ENCODE results near the gene WWOX.

The WWOX gene

DNA sequence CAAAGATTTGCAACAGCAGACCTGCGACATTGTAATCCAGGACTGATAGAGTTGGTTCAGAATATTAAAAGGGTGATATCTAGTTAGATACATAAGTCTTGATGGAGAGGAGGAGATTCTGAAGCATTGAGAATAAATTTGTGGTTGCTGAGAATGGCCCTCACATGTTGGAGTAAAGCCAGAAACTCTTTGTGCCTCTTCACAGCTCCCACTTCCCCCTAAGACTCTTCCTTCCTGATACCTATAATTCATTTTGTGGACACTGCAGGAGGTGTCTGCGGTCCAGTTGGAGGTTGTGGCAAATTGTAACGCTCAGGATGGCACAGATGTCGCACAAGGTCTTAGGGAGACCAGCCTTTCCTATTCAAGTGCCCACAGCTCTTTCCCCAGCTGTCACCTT lies 17.5 kb downstream of the WWOX start:
- in situ Hi-C loops (cut with HindIII; ENCODE audit: low pct_unique_long_range_greater_than_20kb, low sequenced_read_pairs): no loop called here
- no peak for TF ChIP-seq JUND (IDR thresholded peaks at IDR 0.05; ENCODE audit: low read depth)
- no peak for DNase-seq (ENCODE audit: low read depth in 1 of 2, low spot score in 1 of 2)

GRCh38 chr16:78117391-78117790 lies 17.9 kb downstream of the WWOX start:
- in situ Hi-C loops (cut with HindIII; ENCODE audit: low pct_unique_long_range_greater_than_20kb, low sequenced_read_pairs): no loop called here
- DNase-seq (ENCODE audit: low read depth in 1 of 2, low spot score in 1 of 2): no peak
- no peak for TF ChIP-seq JUND (IDR thresholded peaks at IDR 0.05; ENCODE audit: low read depth)

DNA sequence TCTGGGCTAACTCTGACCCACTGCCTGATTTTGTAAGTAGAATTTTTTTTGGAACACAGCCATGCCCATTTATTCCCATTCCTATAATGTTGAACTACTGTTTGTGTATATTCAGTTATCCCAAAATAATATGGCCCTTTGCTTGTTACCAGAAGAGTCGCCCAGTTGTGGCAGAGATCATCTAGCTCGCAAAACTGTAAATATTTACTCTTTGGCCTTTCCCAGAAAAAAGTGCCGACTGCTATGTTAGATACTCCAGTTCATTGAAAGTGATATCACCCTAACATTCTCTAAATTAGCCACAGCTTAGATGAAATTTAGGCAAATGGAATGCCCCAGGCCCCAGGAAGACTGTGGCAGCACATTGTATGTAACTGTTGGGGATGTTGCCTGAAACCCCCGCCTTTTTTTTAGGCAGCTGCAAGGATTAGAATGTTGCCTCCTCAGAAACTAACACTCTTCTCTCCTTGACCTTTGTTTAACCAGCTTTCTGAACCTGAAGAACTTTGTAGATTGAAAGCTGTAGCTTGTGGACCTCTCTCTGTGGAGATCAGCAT lies 19.1 kb downstream of the WWOX start:
- DNase-seq (ENCODE audit: low read depth in 1 of 2, low spot score in 1 of 2): no peak
- in situ Hi-C loops (cut with HindIII; ENCODE audit: low pct_unique_long_range_greater_than_20kb, low sequenced_read_pairs): no loop called here
- no peak for TF ChIP-seq JUND (IDR thresholded peaks at IDR 0.05; ENCODE audit: low read depth)

GRCh38 chr16:78122774-78123315 lies 23.4 kb downstream of the WWOX start:
- peak; percentile 14 to 81 for DNase-seq (ENCODE audit: low read depth in 1 of 2, low spot score in 1 of 2)
- in situ Hi-C loops (cut with HindIII; ENCODE audit: low pct_unique_long_range_greater_than_20kb, low sequenced_read_pairs): no loop called here
- TF ChIP-seq JUND (IDR thresholded peaks at IDR 0.05; ENCODE audit: low read depth): no peak

DNA sequence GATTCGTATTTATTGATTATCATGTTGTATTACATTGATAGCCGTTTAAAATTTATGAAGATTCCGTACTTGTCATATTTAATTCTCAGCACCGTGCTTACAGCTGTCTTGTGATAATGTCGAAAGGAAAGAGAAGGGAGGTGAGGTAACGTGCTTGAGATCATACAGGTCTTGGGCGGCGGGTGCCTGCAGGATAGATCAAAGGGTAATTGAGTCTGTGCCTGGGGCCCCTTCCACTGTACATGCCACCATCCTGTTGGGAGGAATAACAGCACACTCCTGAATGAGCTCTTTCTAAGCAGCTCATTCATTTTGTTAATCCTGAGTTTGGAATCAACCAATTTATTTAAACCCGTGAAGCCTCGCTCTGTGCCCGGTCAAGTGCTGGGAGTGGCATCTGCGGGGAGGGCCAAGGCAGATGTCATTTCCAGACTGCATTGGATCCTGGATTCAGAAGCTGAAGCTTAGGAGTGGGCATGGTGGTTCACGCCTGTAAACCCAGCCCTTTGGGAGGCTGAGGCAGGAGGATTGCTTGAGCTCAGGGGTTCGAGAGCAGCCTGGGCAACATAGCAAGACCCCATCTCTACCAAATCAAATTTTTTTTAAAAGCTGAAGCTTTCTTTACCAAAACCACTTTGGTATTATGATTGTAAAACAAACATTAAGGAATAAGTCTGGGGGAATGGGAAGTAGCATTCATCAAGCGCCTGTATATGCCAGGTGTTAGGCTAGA lies 25.8 kb downstream of the WWOX start:
- in situ Hi-C loops (cut with HindIII; ENCODE audit: low pct_unique_long_range_greater_than_20kb, low sequenced_read_pairs): no loop called here
- TF ChIP-seq JUND (IDR thresholded peaks at IDR 0.05; ENCODE audit: low read depth): no peak
- DNase-seq (ENCODE audit: low read depth in 1 of 2, low spot score in 1 of 2): no peak

DNA sequence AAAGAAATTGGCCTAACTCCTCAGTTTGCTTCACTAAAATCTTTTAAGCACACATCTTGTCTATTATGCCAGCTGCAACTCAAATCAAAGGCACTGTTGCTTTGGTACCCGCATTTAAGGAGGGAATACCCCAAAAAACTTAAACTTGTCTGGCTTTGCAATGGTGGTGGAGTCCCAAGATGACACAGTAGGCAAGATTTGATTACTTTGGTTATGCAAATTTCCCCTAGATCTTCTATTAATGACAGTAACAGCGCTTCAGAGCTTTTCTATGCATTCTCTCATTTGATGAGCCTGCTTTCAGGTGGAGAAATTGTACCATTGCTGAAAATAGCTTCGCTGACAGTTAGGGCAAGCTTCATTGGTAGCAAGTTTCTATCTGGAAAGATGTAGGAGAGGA lies 27.2 kb downstream of the WWOX start:
- no peak for TF ChIP-seq JUND (IDR thresholded peaks at IDR 0.05; ENCODE audit: low read depth)
- in situ Hi-C loops (cut with HindIII; ENCODE audit: low pct_unique_long_range_greater_than_20kb, low sequenced_read_pairs): no loop called here
- no peak for DNase-seq (ENCODE audit: low read depth in 1 of 2, low spot score in 1 of 2)

DNA sequence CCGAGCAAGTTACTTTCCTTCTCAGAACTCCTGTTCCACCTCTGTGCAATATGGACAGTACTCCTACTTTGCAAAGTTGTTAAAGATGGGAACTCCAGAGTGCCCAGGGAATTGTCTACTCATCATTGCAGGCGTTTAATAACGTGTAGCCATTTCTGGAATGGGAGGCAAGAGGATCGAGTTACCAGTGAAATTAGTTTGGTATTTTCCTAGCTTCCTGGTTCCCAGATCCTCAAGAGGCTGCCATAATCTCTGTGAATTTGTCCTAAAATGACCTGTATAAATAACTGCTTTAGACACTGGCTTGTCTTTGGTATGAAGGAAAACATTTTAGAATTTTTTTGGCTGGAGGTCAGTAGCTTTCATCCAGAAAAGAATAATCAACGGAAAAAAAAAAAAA lies 27.7 kb downstream of the WWOX start:
- peak in 1 of 2 experiments; percentile 24 for DNase-seq (ENCODE audit: low read depth in 1 of 2, low spot score in 1 of 2)
- TF ChIP-seq JUND (IDR thresholded peaks at IDR 0.05; ENCODE audit: low read depth): no peak
- in situ Hi-C loops (cut with HindIII; ENCODE audit: low pct_unique_long_range_greater_than_20kb, low sequenced_read_pairs): no loop called here

- TF ChIP-seq JUND (IDR thresholded peaks at IDR 0.05; ENCODE audit: low read depth): no peak
- in situ Hi-C loops (cut with HindIII; ENCODE audit: low pct_unique_long_range_greater_than_20kb, low sequenced_read_pairs): no loop called here
- DNase-seq (ENCODE audit: low read depth in 1 of 2, low spot score in 1 of 2): no peak
Observed at GRCh38 chr16:78128913-78129312, 29.5 kb downstream of the WWOX start.

DNA sequence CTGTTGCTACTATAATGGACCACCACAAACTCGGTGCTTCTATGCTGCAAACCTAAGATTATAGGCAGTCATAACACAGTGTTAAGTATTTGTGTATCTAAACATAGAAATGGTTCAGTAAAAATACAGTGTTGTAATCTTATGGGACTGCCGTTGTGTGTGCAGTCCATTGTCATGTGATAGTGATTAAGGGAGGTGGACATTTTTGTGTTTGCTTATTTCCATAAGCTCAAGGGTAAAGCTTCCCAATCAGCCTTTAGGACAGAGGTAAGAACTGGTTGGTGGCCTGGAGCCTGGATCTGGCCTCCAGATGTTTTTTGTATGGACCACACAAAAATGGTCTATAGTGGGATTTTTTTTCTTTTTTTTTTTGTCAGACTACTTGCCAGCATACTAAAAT lies 29.9 kb downstream of the WWOX start:
- in situ Hi-C loops (cut with HindIII; ENCODE audit: low pct_unique_long_range_greater_than_20kb, low sequenced_read_pairs): no loop called here
- DNase-seq (ENCODE audit: low read depth in 1 of 2, low spot score in 1 of 2): no peak
- TF ChIP-seq JUND (IDR thresholded peaks at IDR 0.05; ENCODE audit: low read depth): no peak

GRCh38 chr16:78130083-78130608 lies 30.7 kb downstream of the WWOX start:
- in situ Hi-C loops (cut with HindIII; ENCODE audit: low pct_unique_long_range_greater_than_20kb, low sequenced_read_pairs): no loop called here
- DNase-seq (ENCODE audit: low read depth in 1 of 2, low spot score in 1 of 2): no peak
- TF ChIP-seq JUND (IDR thresholded peaks at IDR 0.05; ENCODE audit: low read depth): no peak

GRCh38 chr16:78130950-78131349 lies 31.5 kb downstream of the WWOX start:
- TF ChIP-seq JUND (IDR thresholded peaks at IDR 0.05; ENCODE audit: low read depth): no peak
- in situ Hi-C loops (cut with HindIII; ENCODE audit: low pct_unique_long_range_greater_than_20kb, low sequenced_read_pairs): no loop called here
- DNase-seq (ENCODE audit: low read depth in 1 of 2, low spot score in 1 of 2): no peak

DNA sequence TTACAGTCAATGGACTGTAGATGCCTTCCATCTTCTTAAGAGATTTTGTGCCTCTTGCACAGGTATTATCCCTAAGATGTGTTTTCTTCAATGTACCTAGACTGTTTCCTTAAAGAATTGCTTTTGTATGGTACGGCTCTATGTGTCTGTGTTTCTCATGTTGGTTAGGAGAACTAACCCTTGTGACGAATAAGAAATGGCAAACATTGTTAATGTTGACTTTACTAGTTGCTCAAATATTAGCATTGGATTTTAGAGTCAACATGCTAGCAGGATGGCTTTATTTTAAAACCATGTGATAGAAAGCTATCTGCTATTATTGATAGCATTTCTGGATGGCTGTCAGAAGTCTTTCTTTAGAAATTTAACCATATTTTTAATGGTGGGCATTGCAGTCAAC lies 34.5 kb downstream of the WWOX start:
- DNase-seq (ENCODE audit: low read depth in 1 of 2, low spot score in 1 of 2): peak; percentile 12 to 68
- no peak for TF ChIP-seq JUND (IDR thresholded peaks at IDR 0.05; ENCODE audit: low read depth)
- in situ Hi-C loops (cut with HindIII; ENCODE audit: low pct_unique_long_range_greater_than_20kb, low sequenced_read_pairs): no loop called here

- no peak for TF ChIP-seq JUND (IDR thresholded peaks at IDR 0.05; ENCODE audit: low read depth)
- in situ Hi-C loops (cut with HindIII; ENCODE audit: low pct_unique_long_range_greater_than_20kb, low sequenced_read_pairs): no loop called here
- DNase-seq (ENCODE audit: low read depth in 1 of 2, low spot score in 1 of 2): peak in 1 of 2 experiments; percentile 58
Observed at GRCh38 chr16:78134944-78135619, 35.6 kb downstream of the WWOX start.
